GM10847 (cell line): Measurements from ENCODE around the gene SNX20.

Source experiments
- POLR2A ChIP-seq: IDR thresholded peaks from 2 replicates; pipeline ENCODE4 v1.6.1; 2011; ENCODE audit not compliant: insufficient read length; ENCODE audit errors: extremely low read depth

SNX20 gene

GRCh38 chr16:50695017-50696000, 14.2 kb upstream of the SNX20 start:
- TF ChIP-seq POLR2A = no peak

GRCh38 chr16:50694206-50694605, 13.1 kb upstream of the SNX20 start:
- TF ChIP-seq POLR2A = no peak

GRCh38 chr16:50692999-50693781, 12.1 kb upstream of the SNX20 start, which contains the start of gene NOD2:
TSS of gene NOD2 (plus strand) at chr16:50693606. CDS start at chr16:50699496, 5,890 bp downstream.
- TF ChIP-seq POLR2A = peak; percentile 34

- no peak for TF ChIP-seq POLR2A
These were observed 11.5 kb upstream of the SNX20 start for GRCh38 chr16:50692644-50692998.

- no peak for TF ChIP-seq POLR2A
These were observed 9.1 kb upstream of the SNX20 start for GRCh38 chr16:50690177-50690576.

- TF ChIP-seq POLR2A = no peak
These were observed 7.8 kb upstream of the SNX20 start for GRCh38 chr16:50688867-50689266.

- TF ChIP-seq POLR2A = no peak
These were observed 7.0 kb upstream of the SNX20 start for GRCh38 chr16:50688083-50688482.

- TF ChIP-seq POLR2A = no peak
These were observed 4.5 kb upstream of the SNX20 start for GRCh38 chr16:50685462-50686063.

- no peak for TF ChIP-seq POLR2A
These were observed 3.8 kb upstream of the SNX20 start for GRCh38 chr16:50684823-50685461.

GRCh38 chr16:50683689-50684374, 2.7 kb upstream of the SNX20 start:
- no peak for TF ChIP-seq POLR2A

GRCh38 chr16:50680556-50680893, 587 bp downstream of the SNX20 start:
- TF ChIP-seq POLR2A = no peak

- TF ChIP-seq POLR2A = no peak
These were observed 1.2 kb downstream of the SNX20 start for GRCh38 chr16:50679676-50680555.

- TF ChIP-seq POLR2A = no peak
These were observed 1.8 kb downstream of the SNX20 start for GRCh38 chr16:50679266-50679665.

- TF ChIP-seq POLR2A = no peak
These were observed 2.6 kb downstream of the SNX20 start for GRCh38 chr16:50678531-50678930.
